A673 (cell line): ENCODE data around the gene LRRC8D.

ENCODE experiments used
- CTCF ChIP-seq: fragments of 300-800, 200-600 bp; sonication (generic); conservative IDR thresholded peaks from 2 replicates; pipeline ENCODE4 v1.5.1; 2017; ENCODE audit warnings: low read depth, mild to moderate bottlenecking, antibody characterized with exemption, low read length, moderate library complexity, mixed read lengths
- EZH2 ChIP-seq: fragments of 200-600 bp; sonication (generic); IDR thresholded peaks from 2 replicates; pipeline ENCODE4 v1.6.1; 2017; ENCODE audit warnings: borderline replicate concordance, low read depth, mild to moderate bottlenecking, mixed read lengths, antibody characterized with exemption, low read length; ENCODE audit not compliant: poor library complexity, severe bottlenecking

- TF ChIP-seq CTCF (no peak), EZH2 (no peak)
These were observed 125.1 kb downstream of the LRRC8D start for GRCh38 chr1:89945852-89946476.
